NT2/D1 (cell line): ENCODE data around the gene SH3BP5.

ENCODE experiments used
- SUZ12 ChIP-seq: IDR thresholded peaks from 2 replicates; pipeline ENCODE4 v1.6.1; 2011; ENCODE audit not compliant: insufficient read length, insufficient read depth; ENCODE audit errors: extremely low read depth
- ZNF274 ChIP-seq: IDR thresholded peaks from 2 replicates; pipeline ENCODE4 v1.6.1; 2011; ENCODE audit warnings: mild to moderate bottlenecking, low read depth, low read length

- TF ChIP-seq SUZ12 (no peak), ZNF274 (no peak)
These were observed 115.9 kb downstream of the SH3BP5 start for GRCh38 chr3:15216501-15216900.
